COR-L47 (cell line): ENCODE measurements around the gene ARHGEF7.
"Not testable (repeated sequence)": the region's sequence is repeated elsewhere in the genome, so short reads cannot be mapped to it uniquely, and the experiment has no call there.

Source experiments
- DNase-seq: peaks from one replicate; lab custom pipeline; 2025; lab: John Stamatoyannopoulos, UW

The ARHGEF7 gene

GRCh38 chr13:111115061-111115964, at the start of gene ARHGEF7:
Gene ARHGEF7 (plus strand): TSS chr13:111115310. CDS start chr13:111115527, 217 bp downstream.
- DNase-seq, result peak; percentile 28

- DNase-seq, result no peak
Observed at GRCh38 chr13:111065698-111066097, 49.4 kb upstream of the ARHGEF7 start.

- no peak for DNase-seq
Observed at GRCh38 chr13:111066544-111066943, 48.6 kb upstream of the ARHGEF7 start.

- DNase-seq, result no peak
Observed at GRCh38 chr13:111068009-111068350, 47.1 kb upstream of the ARHGEF7 start.

GRCh38 chr13:111071120-111071519, 44.0 kb upstream of the ARHGEF7 start:
- DNase-seq, result not testable (repeated sequence)

- DNase-seq, result not testable (repeated sequence)
Observed at GRCh38 chr13:111071526-111071925, 43.6 kb upstream of the ARHGEF7 start.

GRCh38 chr13:111074826-111075225, 40.3 kb upstream of the ARHGEF7 start:
- no peak for DNase-seq

GRCh38 chr13:111076155-111077013, 38.7 kb upstream of the ARHGEF7 start:
- no peak for DNase-seq

- DNase-seq, result no peak
Observed at GRCh38 chr13:111079375-111079774, 35.7 kb upstream of the ARHGEF7 start.

GRCh38 chr13:111080642-111081041, 34.5 kb upstream of the ARHGEF7 start:
- no peak for DNase-seq

- DNase-seq, result no peak
Observed at GRCh38 chr13:111082240-111082639, 32.9 kb upstream of the ARHGEF7 start.

- not testable (repeated sequence) for DNase-seq
Observed at GRCh38 chr13:111082769-111083168, 32.3 kb upstream of the ARHGEF7 start.

GRCh38 chr13:111083693-111084092, 31.4 kb upstream of the ARHGEF7 start:
- not testable (repeated sequence) for DNase-seq

- no peak for DNase-seq
Observed at GRCh38 chr13:111090169-111090568, 24.9 kb upstream of the ARHGEF7 start.

- no peak for DNase-seq
Observed at GRCh38 chr13:111092685-111093084, 22.4 kb upstream of the ARHGEF7 start.

GRCh38 chr13:111093136-111093535, 22.0 kb upstream of the ARHGEF7 start:
- DNase-seq, result no peak

- no peak for DNase-seq
Observed at GRCh38 chr13:111093634-111094033, 21.5 kb upstream of the ARHGEF7 start.

GRCh38 chr13:111095031-111095840, 19.9 kb upstream of the ARHGEF7 start:
- no peak for DNase-seq

- no peak for DNase-seq
Observed at GRCh38 chr13:111095911-111096501, 19.1 kb upstream of the ARHGEF7 start.

GRCh38 chr13:111099290-111099689, 15.8 kb upstream of the ARHGEF7 start:
- DNase-seq, result no peak

GRCh38 chr13:111110054-111110453, 5.1 kb upstream of the ARHGEF7 start:
- DNase-seq, result no peak
